NCI-H2107 treated with DMSO at 0.1 percent for 48 hours (cell line): ENCODE measurements around the gene CCDC137.

Experiments used
- DNase-seq: peaks from one replicate; lab custom pipeline; 2025; ENCODE audit not compliant: unreplicated experiment; lab: John Stamatoyannopoulos, UW

The CCDC137 gene

DNA sequence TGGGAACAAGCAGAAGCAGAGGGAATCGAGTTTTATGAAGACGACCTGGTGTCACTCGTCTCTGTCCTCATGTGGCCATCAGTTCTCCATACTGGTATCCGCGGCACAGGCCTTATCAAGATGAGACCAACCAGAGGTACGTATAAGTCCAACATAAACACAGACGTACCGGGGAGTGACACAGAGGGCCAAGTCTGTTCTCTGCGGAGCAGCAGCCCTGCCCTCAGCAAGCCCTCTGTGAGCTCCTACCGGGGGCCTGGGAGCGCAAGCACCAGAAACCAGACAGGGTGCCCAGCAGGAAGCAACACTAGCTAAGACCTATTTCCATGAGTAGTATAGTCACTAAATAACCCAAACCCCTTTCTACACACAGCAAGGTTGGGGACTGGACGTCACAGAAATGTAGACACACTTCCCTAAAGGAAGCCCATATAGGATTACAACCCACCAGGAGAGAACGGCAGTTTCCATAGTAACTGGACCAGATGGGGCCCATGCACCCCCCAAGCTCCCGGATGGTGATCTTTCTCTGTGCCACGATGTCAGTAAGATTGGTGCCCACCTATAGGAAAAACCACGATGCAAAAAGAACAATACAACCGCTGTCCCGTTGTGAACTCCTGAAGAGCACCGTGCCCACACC lies 16.1 kb downstream of the CCDC137 start:
- no peak for DNase-seq

DNA sequence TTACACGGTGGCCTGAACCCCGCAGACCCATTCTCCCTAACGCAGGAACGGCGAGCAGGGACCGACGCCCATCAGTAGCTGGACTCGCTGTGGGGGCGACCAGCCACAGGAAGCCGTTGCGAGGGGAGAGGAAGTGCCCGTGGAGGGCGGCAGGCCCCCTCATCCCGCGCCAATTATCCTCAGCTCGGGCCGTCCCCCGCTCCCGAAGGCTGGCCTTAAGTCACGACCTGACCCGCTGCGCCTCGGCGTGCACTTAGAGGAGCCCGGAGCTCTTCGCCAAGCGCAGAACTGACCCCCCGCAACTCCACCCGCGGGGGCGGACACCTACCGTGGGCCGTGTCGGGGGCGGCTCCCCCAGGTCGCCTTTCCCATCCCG lies 16.7 kb downstream of the CCDC137 start:
- no peak for DNase-seq

DNA sequence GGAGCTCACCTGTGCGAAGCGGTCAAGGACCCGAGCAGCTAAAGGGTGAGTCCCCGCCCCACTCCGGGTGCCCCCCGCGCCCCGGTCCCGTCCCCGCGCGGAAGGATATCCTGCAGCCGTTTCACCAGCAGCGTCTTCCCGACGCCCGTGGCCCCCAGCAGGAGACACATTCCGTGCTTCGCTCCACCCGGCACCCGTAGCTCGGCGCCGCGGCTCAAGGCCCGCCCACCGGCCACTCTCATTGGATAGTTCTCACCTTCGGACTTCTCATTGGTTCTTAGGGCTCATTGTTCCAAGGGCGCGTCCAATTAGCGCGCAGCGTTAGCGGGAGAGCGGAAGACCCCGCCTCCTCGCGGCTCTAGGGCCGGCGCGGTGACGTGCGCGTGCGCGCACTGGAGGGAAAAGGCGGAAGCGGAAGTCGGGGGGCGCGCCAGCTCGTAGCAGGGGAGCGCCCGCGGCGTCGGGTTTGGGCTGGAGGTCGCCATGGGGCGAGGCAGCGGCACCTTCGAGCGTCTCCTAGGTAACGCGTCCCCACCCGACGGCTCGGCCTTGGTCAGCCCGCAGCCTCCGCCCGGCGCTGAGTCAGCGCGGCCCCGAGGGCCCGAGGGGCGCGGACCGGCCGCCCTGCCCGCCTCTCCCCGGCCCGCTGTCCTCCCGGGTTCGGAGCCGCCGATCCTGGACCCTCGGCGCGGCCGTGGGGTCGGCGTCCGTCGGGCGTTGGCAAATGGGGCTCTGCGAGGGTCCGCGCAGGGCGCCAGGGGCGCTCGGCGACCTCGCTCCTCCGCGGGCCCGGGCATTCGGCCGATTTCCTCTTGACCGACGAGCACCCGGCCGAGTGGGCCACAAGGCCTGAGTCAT lies 17.3 kb downstream of the CCDC137 start, which contains the start of the genes ARL16 and HGS:
Gene ARL16 (minus strand): TSS at position 214 of the 858 bp plus-strand sequence. CDS start 44 bp downstream, at position 170.
Gene HGS (plus strand): TSS at position 428 of the 858 bp plus-strand sequence. CDS start 56 bp downstream, at position 484.
- DNase-seq: peak; percentile 92

DNA sequence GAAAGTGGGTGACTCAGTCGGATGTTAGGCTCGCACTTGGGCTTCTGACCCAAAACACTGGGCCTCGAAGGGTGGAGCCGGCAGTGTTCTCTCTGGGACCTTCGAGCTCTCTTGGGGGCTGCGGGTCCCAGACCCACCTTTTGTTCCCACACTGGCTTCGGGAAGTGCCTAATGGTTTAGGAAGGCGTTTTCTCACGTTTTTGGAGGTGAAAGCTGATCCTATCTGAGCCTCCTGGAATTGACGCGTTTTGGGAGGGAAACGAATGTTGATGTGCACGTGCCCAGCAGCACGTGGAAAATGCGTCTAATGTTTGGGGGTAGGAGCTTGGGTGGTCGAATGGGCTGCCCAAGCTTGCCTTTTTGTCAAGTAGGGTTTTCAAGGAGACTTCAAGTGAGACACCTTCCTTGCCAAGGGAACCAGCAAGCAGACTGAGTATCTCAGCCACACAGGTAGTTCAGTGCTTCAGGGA lies 17.9 kb downstream of the CCDC137 start:
- DNase-seq: no peak

DNA sequence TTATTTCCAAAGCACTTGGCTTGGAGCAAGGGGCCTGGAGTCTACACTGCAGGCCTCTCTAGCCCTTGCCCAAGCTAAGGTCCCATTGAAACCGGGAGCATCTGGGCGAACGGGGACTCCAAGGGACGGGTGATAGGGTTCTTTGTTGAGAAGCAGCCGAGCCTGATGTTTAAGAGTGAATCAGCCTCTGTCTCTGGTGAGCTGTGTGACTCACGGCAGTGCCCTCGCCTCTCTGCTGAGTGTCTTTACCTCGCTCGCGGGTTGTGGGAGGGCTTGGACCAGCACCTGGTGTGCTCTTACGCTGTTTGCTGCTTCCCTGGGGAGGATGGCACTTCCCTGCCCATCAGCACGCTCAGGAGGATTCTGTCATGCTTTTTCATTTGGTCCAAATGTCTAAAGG lies 18.6 kb downstream of the CCDC137 start:
- no peak for DNase-seq

DNA sequence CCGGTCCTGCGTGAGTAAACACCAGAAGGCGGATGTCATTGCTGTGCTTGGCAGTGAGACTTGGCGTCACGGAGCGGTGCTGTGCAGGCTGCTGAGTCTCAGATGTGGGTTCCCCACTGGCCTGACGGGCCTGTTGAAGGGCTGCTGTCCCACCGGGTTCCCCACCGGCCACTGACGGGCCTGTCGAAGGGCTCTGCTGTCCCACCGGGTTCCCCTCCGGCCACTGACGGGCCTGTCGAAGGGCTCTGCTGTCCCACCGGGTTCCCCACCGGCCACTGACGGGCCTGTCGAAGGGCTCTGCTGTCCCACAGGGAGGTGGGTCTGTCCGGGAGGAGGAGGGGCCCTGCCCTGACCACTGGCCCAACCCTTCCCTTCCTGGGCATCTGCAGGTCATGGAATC lies 20.1 kb downstream of the CCDC137 start:
- no peak for DNase-seq

DNA sequence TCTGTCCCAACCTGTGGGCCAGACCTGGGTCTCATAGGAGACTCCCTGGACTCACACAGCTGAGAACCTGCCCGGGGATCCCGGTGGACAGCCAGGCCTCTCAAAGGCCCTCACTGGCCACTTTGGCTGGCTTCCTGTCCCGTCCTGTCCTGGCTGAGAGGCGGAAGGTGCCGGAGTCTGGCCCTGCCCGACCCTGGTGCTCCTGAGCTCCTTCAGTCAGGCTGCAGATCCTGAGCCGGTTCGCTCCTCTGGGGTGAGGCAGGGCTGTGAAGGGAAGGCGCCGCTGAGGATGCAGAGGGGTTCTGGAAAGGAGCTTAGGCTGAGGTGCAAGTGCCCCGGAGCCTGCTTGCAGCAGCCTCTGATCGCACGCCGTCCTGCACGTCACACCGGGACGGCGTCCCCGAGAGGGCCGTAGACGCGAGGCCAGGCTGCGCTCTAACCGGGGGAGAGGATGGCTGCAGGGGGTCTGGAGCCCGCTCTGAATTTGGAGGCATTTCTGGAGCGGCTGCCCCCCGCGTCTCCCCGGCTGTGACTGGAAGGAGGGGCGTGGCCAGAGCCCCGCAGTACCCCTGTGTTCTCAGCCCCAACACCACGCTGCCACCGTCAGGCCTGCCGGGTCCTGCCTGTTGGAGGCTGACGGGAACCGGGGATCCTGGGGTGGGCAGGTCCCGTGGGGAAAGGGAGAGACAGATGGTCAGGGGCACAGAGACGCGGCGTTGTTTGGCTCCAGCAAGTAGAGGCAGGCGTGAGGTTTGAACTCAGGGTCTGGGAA lies 21.4 kb downstream of the CCDC137 start:
- no peak for DNase-seq

DNA sequence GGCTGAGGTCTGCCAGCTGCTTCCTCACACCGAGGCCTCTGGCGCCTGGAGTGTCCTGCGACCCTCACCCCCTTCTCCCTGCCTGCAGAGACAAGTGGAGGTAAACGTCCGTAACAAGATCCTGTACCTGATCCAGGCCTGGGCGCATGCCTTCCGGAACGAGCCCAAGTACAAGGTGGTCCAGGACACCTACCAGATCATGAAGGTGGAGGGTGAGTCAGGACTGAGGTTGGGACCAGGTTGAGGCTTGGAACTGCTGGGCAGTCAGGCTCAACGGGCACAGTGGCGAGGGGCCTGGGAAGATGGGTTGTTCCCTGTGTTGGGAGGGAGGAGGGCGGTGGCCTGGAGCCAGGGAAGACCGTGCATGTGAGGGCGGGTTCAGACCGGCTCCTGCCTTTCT lies 22.1 kb downstream of the CCDC137 start:
- no peak for DNase-seq

DNA sequence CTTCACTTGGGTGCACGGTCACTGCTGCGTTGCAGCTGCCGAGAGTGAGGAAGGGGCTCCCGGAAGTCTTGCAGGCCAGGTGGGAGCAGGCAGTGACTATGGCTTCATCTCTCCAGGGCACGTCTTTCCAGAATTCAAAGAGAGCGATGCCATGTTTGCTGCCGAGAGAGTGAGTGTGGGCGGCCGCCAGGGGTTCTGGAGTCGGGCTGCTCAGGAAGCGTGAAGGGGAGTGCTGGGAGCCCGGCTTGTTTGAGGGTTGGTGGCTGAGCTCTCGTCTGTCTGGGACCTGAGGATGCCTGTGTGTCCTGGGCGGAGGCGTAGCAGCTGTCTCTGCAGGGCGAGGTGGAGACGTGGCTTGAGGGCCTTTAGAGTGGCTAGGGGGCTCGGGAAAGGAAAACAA lies 23.5 kb downstream of the CCDC137 start:
- no peak for DNase-seq

DNA sequence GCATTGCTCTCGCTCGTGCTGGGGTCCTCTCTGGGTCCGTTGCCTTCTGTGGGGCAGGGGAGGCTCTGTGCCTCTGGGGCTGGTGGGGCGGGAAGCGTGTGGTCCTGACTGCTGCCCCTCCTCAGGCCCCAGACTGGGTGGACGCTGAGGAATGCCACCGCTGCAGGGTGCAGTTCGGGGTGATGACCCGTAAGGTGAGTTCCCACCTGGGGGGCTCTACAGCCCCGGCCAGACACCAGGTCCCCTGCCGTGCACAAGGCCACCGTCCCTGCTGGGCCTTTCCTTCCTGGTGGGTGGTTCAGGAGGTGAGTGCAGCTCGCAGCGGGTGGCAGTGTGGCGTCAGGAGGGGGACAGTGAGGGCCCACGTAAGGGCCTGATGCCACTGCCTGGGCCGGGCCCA lies 24.0 kb downstream of the CCDC137 start:
- no peak for DNase-seq

DNA sequence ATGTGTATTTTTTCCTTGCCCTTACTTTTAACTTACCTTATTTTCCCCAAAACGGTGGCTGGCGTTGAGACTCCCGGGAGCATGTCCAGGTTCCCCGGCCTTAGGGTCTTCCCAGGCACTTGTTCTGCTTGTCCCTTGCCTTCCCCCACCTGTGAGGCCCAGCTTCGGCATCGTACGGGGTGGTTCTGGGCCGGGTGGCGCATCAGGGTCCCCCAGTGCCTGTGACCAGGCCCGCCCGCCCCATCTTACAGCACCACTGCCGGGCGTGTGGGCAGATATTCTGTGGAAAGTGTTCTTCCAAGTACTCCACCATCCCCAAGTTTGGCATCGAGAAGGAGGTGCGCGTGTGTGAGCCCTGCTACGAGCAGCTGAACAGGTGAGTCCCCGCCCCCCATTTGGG lies 24.7 kb downstream of the CCDC137 start:
- no peak for DNase-seq

DNA sequence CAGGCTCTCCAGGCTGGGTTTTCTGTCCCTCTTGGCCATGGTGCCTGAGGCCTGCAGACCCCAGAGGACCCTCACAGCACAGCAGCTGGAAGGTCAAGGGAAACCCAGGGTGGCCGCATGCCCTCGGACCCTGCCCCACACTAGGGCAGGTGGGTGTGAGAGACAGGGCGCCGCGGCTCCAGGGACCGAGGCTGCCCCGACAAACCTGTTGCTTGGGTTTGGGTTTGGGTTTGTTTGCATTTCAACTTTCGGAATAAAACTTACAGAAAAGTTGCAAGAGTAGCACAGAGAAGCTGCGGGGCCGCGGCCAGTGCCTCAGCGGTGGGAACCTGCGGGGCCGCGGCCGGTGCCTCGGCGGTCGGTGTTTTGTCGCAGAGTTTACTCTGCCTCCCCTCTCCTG lies 25.1 kb downstream of the CCDC137 start:
- no peak for DNase-seq

DNA sequence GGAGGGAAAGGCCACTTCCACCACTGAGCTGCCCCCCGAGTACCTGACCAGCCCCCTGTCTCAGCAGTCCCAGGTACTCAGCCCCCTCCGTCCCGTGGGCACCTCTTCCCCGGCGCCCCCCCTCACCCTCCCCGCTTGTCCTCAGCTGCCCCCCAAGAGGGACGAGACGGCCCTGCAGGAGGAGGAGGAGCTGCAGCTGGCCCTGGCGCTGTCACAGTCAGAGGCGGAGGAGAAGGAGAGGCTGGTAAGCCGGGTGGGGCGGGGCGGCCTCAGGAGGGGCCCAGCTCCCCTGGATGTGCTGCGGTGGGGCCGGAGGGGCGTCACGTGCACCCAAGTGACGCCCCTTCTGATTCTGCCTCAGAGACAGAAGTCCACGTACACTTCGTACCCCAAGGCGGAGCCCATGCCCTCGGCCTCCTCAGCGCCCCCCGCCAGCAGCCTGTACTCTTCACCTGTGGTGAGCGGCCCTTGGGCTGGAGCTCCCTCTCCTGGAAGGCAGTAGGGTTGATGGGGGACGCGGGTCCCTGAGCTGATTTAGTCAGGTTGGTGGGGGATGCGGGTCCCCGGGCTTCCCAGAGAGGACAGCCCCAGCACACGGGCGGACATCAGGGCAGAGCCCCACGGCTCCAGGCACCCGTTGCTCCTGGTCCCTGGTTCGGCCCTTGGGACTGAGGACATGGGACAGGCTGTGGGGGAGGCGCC lies 27.1 kb downstream of the CCDC137 start:
- no peak for DNase-seq

DNA sequence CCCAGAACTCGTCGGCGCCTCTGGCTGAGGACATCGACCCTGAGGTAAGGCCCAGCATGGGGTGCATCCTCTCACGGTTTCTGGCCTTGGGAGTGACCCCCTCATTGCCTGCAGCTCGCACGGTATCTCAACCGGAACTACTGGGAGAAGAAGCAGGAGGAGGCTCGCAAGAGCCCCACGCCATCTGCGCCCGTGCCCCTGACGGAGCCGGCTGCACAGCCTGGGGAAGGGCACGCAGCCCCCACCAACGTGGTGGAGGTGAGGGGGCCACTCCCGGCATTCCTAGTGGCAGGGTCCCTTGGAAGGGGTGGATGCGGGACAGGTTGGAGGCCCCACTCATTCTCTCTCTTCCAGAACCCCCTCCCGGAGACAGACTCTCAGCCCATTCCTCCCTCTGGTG lies 28.3 kb downstream of the CCDC137 start:
- no peak for DNase-seq

DNA sequence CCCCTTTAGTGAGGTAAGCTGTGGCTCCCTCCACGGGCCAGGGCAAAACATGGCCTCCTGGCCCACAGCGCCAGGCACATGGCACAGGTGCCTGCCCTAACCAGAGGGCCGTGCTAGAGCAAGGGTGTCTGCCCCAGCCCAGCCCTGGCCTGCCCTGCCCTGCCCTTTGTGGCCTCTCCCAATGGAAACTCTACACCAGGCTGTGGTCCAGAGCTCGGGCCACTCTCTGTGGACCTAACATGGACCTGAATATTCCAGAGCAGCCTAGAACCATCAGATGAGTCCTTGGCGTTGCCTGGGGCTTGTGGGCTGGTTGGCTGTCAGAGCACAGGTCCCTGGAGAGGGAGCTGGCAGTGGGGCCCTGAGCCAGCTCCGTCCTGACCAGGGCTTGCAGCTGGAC lies 28.7 kb downstream of the CCDC137 start:
- no peak for DNase-seq

DNA sequence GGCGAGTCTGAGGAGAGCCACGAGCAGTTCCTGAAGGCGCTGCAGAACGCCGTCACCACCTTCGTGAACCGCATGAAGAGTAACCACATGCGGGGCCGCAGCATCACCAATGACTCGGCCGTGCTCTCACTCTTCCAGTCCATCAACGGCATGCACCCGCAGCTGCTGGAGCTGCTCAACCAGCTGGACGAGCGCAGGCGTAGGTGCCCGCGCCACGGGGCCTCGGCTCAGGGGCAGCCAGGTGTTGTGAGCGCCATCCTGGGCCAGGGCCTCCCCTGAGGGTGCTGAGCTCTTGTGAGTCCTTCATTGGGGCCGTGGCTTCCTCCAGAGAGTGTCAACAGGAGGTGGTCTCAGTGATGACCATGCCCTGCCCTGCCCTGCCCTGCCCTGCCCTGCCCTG lies 29.3 kb downstream of the CCDC137 start:
- DNase-seq: no peak

DNA sequence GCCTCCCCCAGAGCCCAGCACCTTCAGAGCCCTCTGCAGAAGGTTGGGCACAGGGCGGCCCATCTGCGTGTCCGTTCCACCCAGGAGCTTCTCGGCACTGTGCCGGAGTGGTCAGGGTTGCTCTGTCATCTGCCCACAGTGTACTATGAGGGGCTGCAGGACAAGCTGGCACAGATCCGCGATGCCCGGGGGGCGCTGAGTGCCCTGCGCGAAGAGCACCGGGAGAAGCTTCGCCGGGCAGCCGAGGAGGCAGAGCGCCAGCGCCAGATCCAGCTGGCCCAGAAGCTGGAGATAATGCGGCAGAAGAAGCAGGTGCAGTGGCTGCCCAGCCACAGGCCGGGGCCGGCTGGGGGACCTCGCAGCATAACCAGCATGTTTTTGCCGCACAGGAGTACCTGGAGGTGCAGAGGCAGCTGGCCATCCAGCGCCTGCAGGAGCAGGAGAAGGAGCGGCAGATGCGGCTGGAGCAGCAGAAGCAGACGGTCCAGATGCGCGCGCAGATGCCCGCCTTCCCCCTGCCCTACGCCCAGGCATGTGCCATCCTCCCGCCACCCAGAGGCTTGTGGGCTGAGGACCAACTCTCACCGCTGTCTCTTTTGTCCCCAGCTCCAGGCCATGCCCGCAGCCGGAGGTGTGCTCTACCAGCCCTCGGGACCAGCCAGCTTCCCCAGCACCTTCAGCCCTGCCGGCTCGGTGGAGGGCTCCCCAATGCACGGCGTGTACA lies 29.8 kb downstream of the CCDC137 start:
- no peak for DNase-seq

DNA sequence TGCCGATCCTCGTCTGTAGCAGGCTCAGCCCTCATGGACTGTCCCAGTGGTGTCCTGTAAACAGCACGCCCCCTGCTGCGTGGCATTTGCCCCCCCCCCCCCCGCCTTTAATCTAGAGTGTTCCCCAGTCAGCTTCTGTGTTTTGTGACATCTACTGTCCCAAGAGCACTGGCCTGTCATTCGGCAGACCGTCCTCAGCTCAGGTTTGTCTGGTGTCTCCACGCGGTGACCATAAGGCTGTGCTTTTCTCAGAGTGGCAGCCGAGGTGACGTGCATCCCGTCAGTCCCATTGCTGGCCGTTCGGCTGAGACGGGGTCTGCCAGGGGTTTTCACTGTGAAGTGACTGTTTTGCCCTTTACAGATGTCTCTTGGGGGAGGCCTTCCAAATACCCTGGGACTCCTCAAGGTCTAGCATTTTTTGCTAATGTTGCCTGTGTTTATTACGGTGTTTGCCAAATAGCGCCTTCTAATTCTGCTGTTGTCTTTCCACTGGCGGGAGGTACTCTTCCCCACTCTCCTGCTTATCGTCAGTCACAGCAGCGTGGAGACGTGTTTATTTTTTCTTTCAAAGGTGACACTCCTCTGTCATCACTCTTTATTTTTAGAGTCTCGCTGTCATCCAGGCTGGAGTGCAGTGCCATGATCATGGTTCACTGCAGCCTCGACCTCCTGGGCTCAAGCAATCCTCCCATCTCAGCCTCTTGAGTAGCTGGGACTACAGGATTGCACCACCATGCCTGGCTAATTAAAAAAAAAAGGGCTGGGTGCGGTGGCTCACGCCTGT lies 30.9 kb downstream of the CCDC137 start:
- DNase-seq: no peak
